OCI-LY7 (cell line): ENCODE data around the gene TLE4. TPM values are rescaled to one million over a fixed set of nuclear protein-coding genes. Genes with fewer than 3 reads are reported as not detected.

Experiments
- BruUV-seq: library from RNA; stranded (reverse); fragments of 400-500 nt; replicated peaks from 2 replicates; lab custom pipeline; 2021; lab: Mats Ljungman, UMichigan
- CTCF ChIA-PET: fragments of 300-600 bp; sonication (Branson Sonifier 250); formaldehyde crosslinking; loops from one replicate; lab custom pipeline; 2022; ENCODE audit warnings: antibody characterized with exemption; ENCODE audit not compliant: unreplicated experiment; lab: Charles Lee
- POLR2A ChIA-PET: fragments of 300-600 bp; sonication (Branson Sonifier 250); formaldehyde crosslinking; loops from one replicate; lab custom pipeline; 2022; ENCODE audit warnings: antibody characterized with exemption; lab: Charles Lee
- DNase-seq: peaks from one replicate; pipeline ENCODE4 v3.0.0-alpha.2; 2015; ENCODE audit warnings: low spot score
- H2AFZ ChIP-seq: fragments of 200-600 bp; sonication (generic), shearing (Covaris generic); 2 replicates; pipeline ENCODE4 v1.6.1; 2014; ENCODE audit warnings: mild to moderate bottlenecking, antibody characterized with exemption, low read length, moderate library complexity
- H3K27ac ChIP-seq: fragments of 200-600 bp; sonication (generic); 2 replicates; pipeline ENCODE4 v1.5.1; 2014; ENCODE audit warnings: mixed run types, low read depth, mild to moderate bottlenecking, moderate library complexity, low read length, inconsistent platforms; ENCODE audit not compliant: poor library complexity, severe bottlenecking
- H3K36me3 ChIP-seq: fragments of 200-600 bp; sonication (generic); 2 replicates; pipeline ENCODE4 v1.6.1; 2014; ENCODE audit warnings: mild to moderate bottlenecking, antibody characterized with exemption, low read length, moderate library complexity, mixed read lengths; ENCODE audit not compliant: insufficient read depth
- H3K4me1 ChIP-seq: fragments of 200-600 bp; sonication (generic); 2 replicates; pipeline ENCODE4 v1.5.1; 2014; ENCODE audit warnings: mild to moderate bottlenecking, low read length; ENCODE audit not compliant: insufficient read depth, poor library complexity, severe bottlenecking
- H3K4me2 ChIP-seq: fragments of 200-600 bp; sonication (generic); 2 replicates; pipeline ENCODE4 v1.6.1; 2014; ENCODE audit warnings: mild to moderate bottlenecking, low read length
- H3K4me3 ChIP-seq: fragments of 200-600 bp; sonication (generic); 2 replicates; pipeline ENCODE4 v1.5.1; 2014; ENCODE audit warnings: mild to moderate bottlenecking, low read depth, low read length; ENCODE audit not compliant: poor library complexity, severe bottlenecking
- H3K79me2 ChIP-seq: fragments of 200-600 bp; sonication (generic); 2 replicates; pipeline ENCODE4 v1.6.1; 2016; ENCODE audit warnings: low read depth, mild to moderate bottlenecking, low read length, moderate library complexity, mixed read lengths; ENCODE audit not compliant: insufficient read depth
- H3K9me2 ChIP-seq: fragments of 200-600 bp; sonication (generic); 2 replicates; pipeline ENCODE4 v1.6.1; 2016; ENCODE audit warnings: mild to moderate bottlenecking, low read length, mixed read lengths; ENCODE audit not compliant: insufficient read depth
- H3K9me3 ChIP-seq: fragments of 200-600 bp; sonication (generic); 2 replicates; pipeline ENCODE4 v1.6.1; 2014; ENCODE audit warnings: mild to moderate bottlenecking, mixed run types, low read length, mixed read lengths
- H4K20me1 ChIP-seq: fragments of 200-600 bp; sonication (generic); 2 replicates; pipeline ENCODE4 v1.6.1; 2014; ENCODE audit warnings: mild to moderate bottlenecking, antibody characterized with exemption, low read length, moderate library complexity, mixed read lengths; ENCODE audit not compliant: insufficient read depth
- EZH2phosphoT487 ChIP-seq: fragments of 200-600 bp; sonication (generic); IDR thresholded peaks from 2 replicates; pipeline ENCODE4 v1.6.1; 2018; ENCODE audit warnings: low read depth, borderline replicate concordance, mild to moderate bottlenecking, mixed run types, antibody characterized with exemption, low read length, moderate library complexity, mixed read lengths
- intact Hi-C: fragments of 100-400 bp; cut with micrococcal nuclease; formaldehyde crosslinking; loops from one replicate; pipeline ENCODE4 v1.10.0; 2022; ENCODE audit not compliant: unreplicated experiment
- total RNA-seq, 2 experiments: library from RNA; depleted of rRNA in 1 of 2; stranded (reverse); fragments of >200 nt in 1 of 2; shearing (Covaris generic) in 1 of 2; gene quantifications; 2 replicates each; pipeline ENCODE4 v1.2.3, GENCODE V29; 2014 to 2022
- TF ChIP-seq, protein P1 (sequence below): fragments of 200-600 bp; sonication (generic); conservative IDR thresholded peaks from 2 replicates; pipeline ENCODE4 v1.5.1; 2014; ENCODE audit warnings: mild to moderate bottlenecking, antibody characterized with exemption, low read length, moderate library complexity, mixed read lengths

The TLE4 gene
- total RNA-seq, 2 experiments from 2014 or later: 36.7 to 41.7 TPM

DNA sequence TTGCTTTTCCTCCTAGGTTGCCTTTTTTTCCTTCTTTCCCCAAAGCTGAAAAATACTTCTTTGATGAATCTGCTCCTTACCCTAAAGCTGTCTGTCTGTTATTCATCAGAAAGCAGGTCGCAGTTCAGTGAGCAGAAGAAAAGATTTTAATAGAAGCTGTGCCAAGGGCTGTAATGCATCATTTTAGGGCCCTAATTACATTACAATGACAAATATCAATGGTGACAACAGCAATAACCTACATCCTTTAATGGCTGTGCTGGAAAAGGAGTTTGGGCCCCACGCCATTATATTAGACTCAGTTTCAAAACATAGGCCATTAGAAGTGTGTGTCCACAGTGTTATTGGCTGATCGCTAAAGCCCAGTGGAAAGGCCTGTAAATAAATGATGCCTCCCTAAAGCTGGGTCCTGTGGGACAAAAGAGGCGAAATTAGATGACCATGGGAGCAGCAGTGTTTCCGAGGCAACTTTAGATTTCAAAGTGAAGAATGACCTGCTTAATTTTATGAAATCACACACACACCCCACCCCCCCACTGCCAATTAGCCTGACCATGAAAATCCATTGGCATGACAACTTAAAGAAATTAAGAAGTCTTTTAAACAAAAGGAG lies 38.4 kb downstream of the TLE4 start:
- intact Hi-C loops: no loop called here
- DNase-seq: no peak
- no TSS peak for BruUV-seq
- CTCF ChIA-PET: no interaction called here
- Histone ChIP-seq H3K4me1 (peaks cover 12% of the 10 kb centered on the region), H2AFZ (no peak overlapping the region), H3K4me3 (no peak overlapping the region), H3K27ac (no peak overlapping the region), H3K9me3 (peaks cover 6% of the 10 kb centered on the region; the same call in 1 of the 2 replicates), H3K79me2 (no peaks in the 10 kb centered on the region), H3K4me2 (no peak overlapping the region), H3K36me3 (no peaks in the 10 kb centered on the region), H3K9me2 (no peaks in the 10 kb centered on the region), H4K20me1 (peaks cover 4% of the 10 kb centered on the region; the same call in 1 of the 2 replicates)
- TF ChIP-seq, protein P1, sequence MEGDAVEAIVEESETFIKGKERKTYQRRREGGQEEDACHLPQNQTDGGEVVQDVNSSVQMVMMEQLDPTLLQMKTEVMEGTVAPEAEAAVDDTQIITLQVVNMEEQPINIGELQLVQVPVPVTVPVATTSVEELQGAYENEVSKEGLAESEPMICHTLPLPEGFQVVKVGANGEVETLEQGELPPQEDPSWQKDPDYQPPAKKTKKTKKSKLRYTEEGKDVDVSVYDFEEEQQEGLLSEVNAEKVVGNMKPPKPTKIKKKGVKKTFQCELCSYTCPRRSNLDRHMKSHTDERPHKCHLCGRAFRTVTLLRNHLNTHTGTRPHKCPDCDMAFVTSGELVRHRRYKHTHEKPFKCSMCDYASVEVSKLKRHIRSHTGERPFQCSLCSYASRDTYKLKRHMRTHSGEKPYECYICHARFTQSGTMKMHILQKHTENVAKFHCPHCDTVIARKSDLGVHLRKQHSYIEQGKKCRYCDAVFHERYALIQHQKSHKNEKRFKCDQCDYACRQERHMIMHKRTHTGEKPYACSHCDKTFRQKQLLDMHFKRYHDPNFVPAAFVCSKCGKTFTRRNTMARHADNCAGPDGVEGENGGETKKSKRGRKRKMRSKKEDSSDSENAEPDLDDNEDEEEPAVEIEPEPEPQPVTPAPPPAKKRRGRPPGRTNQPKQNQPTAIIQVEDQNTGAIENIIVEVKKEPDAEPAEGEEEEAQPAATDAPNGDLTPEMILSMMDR: no peak
- no peak for TF ChIP-seq EZH2phosphoT487
- POLR2A ChIA-PET: interaction anchor here (0.7 to 1.1 kb wide), 2 partner anchors 16 to 29 kb away, joined by 3 read pairs; no protein-coding TSS in a partner anchor

DNA sequence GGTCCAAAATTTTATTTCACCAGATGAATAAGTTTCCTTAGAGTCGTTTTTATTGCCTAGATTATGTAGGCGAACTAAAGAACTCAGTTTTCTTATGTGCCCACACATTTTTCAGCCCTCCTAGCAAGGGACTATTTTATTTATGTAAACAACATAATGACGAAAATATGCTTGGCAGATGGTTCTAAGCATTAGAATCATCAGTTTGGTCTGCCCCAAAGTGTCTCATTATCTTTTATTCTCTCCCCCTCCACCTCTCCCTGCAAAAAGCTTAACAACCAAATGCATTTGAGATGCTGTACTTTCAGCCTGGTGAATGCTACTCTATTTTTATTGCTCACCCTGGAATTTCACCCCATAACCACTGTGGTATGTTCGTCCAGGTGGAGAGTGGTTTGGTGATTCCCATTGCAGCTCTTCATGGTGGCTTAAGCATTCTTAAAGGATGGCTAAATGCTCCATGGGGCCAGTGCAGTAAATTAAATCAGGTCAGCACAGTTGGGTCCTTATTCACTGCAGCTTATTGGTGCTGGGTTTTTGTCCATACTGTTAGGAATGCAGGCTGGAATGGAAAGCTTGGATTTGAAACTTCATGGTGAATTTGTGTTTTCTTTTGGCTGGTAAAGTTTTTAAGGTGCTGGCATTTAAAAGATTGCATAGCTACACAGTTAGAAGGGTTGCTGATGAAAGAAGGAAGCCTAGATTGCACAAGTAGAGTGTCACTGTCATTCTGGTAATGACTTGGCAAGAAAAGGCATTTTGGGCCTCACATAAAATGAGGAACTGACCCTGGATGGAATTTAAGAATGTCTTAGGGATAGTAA lies 39.2 kb downstream of the TLE4 start:
- peaks cover 13% of the 10 kb centered on the region for H3K4me1 ChIP-seq
- no TSS peak for BruUV-seq
- H3K4me3 ChIP-seq: no peak overlapping the region
- H3K9me2 ChIP-seq: no peaks in the 10 kb centered on the region
- peak; percentile 18 for DNase-seq
- no peak overlapping the region for H3K4me2 ChIP-seq
- TF ChIP-seq EZH2phosphoT487: no peak
- TF ChIP-seq, protein P1: no peak
- POLR2A ChIA-PET: interaction anchor here (1.1 to 1.3 kb wide), 3 partner anchors 13 to 39 kb away, joined by 3 to 8 read pairs (median 5); partner anchors contain the start of gene TLE4
- no peak overlapping the region for H3K27ac ChIP-seq
- H4K20me1 ChIP-seq: peaks cover 4% of the 10 kb centered on the region; the same call in 1 of the 2 replicates
- no peaks in the 10 kb centered on the region for H3K79me2 ChIP-seq
- intact Hi-C loops: no loop called here
- H3K9me3 ChIP-seq: peaks cover 6% of the 10 kb centered on the region; the same call in 1 of the 2 replicates
- CTCF ChIA-PET: no interaction called here
- no peaks in the 10 kb centered on the region for H3K36me3 ChIP-seq
- no peak overlapping the region for H2AFZ ChIP-seq
